SK-N-SH treated with all-trans-retinoic acid at 6 μM for 48 hours (cell line): ENCODE results near the gene SAMD15.

ENCODE experiments used
- ATAC-seq: fragments of 200-7000 bp; cut with Tn5 transposase; 3 replicates; pipeline ENCODE4 v1.9.1; 2020; ENCODE audit warnings: mild to moderate bottlenecking, moderate library complexity
- ARNTL ChIP-seq: fragments of 450-650 bp; formaldehyde crosslinking; IDR thresholded peaks from 2 replicates; pipeline ENCODE4 v1.5.0; 2020; ENCODE audit warnings: low read depth, mild to moderate bottlenecking, moderate library complexity, borderline replicate concordance
- BACH2 ChIP-seq: fragments of 250-450 bp; sonication (Bioruptor Pico); IDR thresholded peaks from 2 replicates; pipeline ENCODE4 v1.9.0; 2021; ENCODE audit warnings: mild to moderate bottlenecking, borderline replicate concordance
- CSDC2 ChIP-seq: fragments of 250-450 bp; sonication (Bioruptor Pico); IDR thresholded peaks from 2 replicates; pipeline ENCODE4 v1.5.0; 2020; ENCODE audit warnings: mild to moderate bottlenecking, moderate library complexity
- ESRRG ChIP-seq: fragments of 250-450 bp; sonication (Bioruptor Pico); IDR thresholded peaks from 2 replicates; pipeline ENCODE4 v1.6.1; 2021; ENCODE audit warnings: mild to moderate bottlenecking
- GLIS3 ChIP-seq: fragments of 250-450 bp; sonication (Bioruptor Pico); IDR thresholded peaks from 2 replicates; pipeline ENCODE4 v1.5.0; 2020; ENCODE audit warnings: mild to moderate bottlenecking, moderate library complexity
- ISL1 ChIP-seq: fragments of 250-450 bp; sonication (Bioruptor Pico); IDR thresholded peaks from 2 replicates; pipeline ENCODE4 v2.1.2; 2022; ENCODE audit warnings: mild to moderate bottlenecking, moderate library complexity
- OSR1 ChIP-seq: fragments of 250-450 bp; sonication (Bioruptor Pico); IDR thresholded peaks from 2 replicates; pipeline ENCODE4 v1.8.0; 2022; ENCODE audit warnings: moderate library complexity, mild to moderate bottlenecking, inconsistent platforms
- PPARA ChIP-seq: fragments of 250-450 bp; sonication (Bioruptor Pico); IDR thresholded peaks from 2 replicates; pipeline ENCODE4 v1.5.0; 2020; ENCODE audit warnings: mild to moderate bottlenecking, borderline replicate concordance
- RARB ChIP-seq: fragments of 250-450 bp; sonication (Bioruptor Pico); IDR thresholded peaks from 2 replicates; pipeline ENCODE4 v1.8.0; 2021; ENCODE audit warnings: mild to moderate bottlenecking, moderate library complexity
- TOX ChIP-seq: fragments of 250-450 bp; sonication (Bioruptor Pico); IDR thresholded peaks from 2 replicates; pipeline ENCODE4 v1.8.0; 2021; ENCODE audit warnings: mild to moderate bottlenecking, moderate library complexity, borderline replicate concordance
- ZC3H10 ChIP-seq: fragments of 250-450 bp; sonication (Bioruptor Pico); IDR thresholded peaks from 2 replicates; pipeline ENCODE4 v1.5.1; 2021; ENCODE audit warnings: mild to moderate bottlenecking, moderate library complexity
- ZFP3 ChIP-seq: fragments of 250-450 bp; sonication (Bioruptor Pico); IDR thresholded peaks from 2 replicates; pipeline ENCODE4 v1.5.0; 2020; ENCODE audit warnings: mild to moderate bottlenecking, moderate library complexity
- ZFP30 ChIP-seq: fragments of 450-650 bp; formaldehyde crosslinking; IDR thresholded peaks from 2 replicates; pipeline ENCODE4 v1.5.0; 2022; ENCODE audit warnings: mild to moderate bottlenecking, moderate library complexity
- ZNF565 ChIP-seq: fragments of 450-650 bp; formaldehyde crosslinking; conservative IDR thresholded peaks from 2 replicates; pipeline ENCODE4 v1.5.0; 2020; ENCODE audit warnings: low read depth, mild to moderate bottlenecking, moderate library complexity
- ZNF70 ChIP-seq: fragments of 450-650 bp; formaldehyde crosslinking; IDR thresholded peaks from 2 replicates; pipeline ENCODE4 v1.5.0; 2020; ENCODE audit warnings: mild to moderate bottlenecking, moderate library complexity
- ZNF8 ChIP-seq: fragments of 450-650 bp; formaldehyde crosslinking; IDR thresholded peaks from 2 replicates; pipeline ENCODE4 v1.5.0; 2020; ENCODE audit warnings: mild to moderate bottlenecking, moderate library complexity
- TF ChIP-seq, protein P1 (sequence below): fragments of 250-450 bp; sonication (Bioruptor Pico); IDR thresholded peaks from 2 replicates; pipeline ENCODE4 v1.8.0; 2021; ENCODE audit warnings: low read depth, mild to moderate bottlenecking, moderate library complexity, borderline replicate concordance
- TF ChIP-seq, protein P2 (sequence below): fragments of 250-450 bp; sonication (Bioruptor Pico); IDR thresholded peaks from 2 replicates; pipeline ENCODE4 v1.8.0; 2020; ENCODE audit warnings: mild to moderate bottlenecking, moderate library complexity, borderline replicate concordance
- TF ChIP-seq, protein P3 (sequence below): fragments of 250-450 bp; sonication (Bioruptor Pico); IDR thresholded peaks from 2 replicates; pipeline ENCODE4 v1.5.1; 2020; ENCODE audit warnings: low read depth, mild to moderate bottlenecking, moderate library complexity
- TF ChIP-seq, protein P4 (sequence below): fragments of 250-450 bp; sonication (Bioruptor Pico); IDR thresholded peaks from 2 replicates; pipeline ENCODE4 v1.5.1; 2021; ENCODE audit warnings: mild to moderate bottlenecking, moderate library complexity

Gene SAMD15

DNA sequence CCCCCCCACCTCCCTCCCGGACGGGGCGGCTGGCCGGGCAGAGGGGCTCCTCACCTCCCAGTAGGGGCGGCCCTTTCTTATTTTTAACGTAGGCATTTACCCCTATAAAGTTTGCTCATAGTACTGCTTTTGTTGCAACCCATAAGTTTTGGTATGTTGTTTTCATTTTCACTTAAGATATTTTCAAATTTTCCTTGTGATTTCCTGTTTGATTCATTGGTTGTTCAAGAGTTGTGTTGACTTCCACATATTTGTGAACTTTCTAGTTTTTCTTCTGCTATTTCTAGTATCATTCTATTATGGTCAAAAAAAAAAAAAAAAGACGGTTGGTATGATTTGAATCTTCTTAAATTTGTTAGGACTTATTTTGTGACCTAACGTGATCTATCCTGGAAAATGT is 39.7 kb downstream of the SAMD15 start:
- ATAC-seq, result no peak
- TF ChIP-seq ZNF8, result no peak
- TF ChIP-seq GLIS3 (CRISPR knock-in tag), result no peak
- TF ChIP-seq, protein P1, sequence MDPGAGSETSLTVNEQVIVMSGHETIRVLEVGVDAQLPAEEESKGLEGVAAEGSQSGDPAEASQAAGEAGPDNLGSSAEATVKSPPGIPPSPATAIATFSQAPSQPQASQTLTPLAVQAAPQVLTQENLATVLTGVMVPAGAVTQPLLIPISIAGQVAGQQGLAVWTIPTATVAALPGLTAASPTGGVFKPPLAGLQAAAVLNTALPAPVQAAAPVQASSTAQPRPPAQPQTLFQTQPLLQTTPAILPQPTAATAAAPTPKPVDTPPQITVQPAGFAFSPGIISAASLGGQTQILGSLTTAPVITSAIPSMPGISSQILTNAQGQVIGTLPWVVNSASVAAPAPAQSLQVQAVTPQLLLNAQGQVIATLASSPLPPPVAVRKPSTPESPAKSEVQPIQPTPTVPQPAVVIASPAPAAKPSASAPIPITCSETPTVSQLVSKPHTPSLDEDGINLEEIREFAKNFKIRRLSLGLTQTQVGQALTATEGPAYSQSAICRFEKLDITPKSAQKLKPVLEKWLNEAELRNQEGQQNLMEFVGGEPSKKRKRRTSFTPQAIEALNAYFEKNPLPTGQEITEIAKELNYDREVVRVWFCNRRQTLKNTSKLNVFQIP (CRISPR knock-in tag), result no peak

DNA sequence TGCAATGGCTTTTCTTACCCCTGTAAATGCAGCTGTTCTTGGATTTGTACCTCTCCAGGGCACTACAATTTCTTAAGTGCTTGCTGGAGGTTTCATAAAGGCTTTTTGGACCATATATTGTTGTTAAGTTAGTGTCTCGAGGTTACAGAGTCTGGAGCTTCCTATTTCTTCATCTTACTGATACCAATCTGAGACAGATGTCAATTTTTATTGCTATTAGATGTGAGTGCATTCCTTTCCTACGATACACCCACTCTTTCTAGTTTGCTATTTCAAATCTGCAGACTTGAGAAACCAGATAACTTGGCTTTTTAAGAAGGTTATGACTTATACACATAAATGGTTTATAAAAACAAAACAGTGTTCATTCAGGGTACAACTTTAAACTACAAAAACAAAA is 44.0 kb downstream of the SAMD15 start:
- no peak for ATAC-seq
- TF ChIP-seq, protein P2, sequence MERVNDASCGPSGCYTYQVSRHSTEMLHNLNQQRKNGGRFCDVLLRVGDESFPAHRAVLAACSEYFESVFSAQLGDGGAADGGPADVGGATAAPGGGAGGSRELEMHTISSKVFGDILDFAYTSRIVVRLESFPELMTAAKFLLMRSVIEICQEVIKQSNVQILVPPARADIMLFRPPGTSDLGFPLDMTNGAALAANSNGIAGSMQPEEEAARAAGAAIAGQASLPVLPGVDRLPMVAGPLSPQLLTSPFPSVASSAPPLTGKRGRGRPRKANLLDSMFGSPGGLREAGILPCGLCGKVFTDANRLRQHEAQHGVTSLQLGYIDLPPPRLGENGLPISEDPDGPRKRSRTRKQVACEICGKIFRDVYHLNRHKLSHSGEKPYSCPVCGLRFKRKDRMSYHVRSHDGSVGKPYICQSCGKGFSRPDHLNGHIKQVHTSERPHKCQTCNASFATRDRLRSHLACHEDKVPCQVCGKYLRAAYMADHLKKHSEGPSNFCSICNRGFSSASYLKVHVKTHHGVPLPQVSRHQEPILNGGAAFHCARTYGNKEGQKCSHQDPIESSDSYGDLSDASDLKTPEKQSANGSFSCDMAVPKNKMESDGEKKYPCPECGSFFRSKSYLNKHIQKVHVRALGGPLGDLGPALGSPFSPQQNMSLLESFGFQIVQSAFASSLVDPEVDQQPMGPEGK, result no peak
- TF ChIP-seq, protein P1 (CRISPR knock-in tag), result no peak
- TF ChIP-seq ZNF8 (no peak), RARB (CRISPR knock-in tag) (no peak), ARNTL (CRISPR knock-in tag) (no peak), ZC3H10 (CRISPR knock-in tag) (no peak), CSDC2 (CRISPR knock-in tag) (no peak), BACH2 (no peak), TOX (no peak), ZNF565 (CRISPR knock-in tag) (no peak), ZNF70 (no peak), ESRRG (no peak), ZFP3 (CRISPR knock-in tag) (no peak), ISL1 (CRISPR knock-in tag) (no peak), PPARA (no peak), OSR1 (no peak), ZFP30 (CRISPR knock-in tag) (no peak)
- TF ChIP-seq, protein P3, sequence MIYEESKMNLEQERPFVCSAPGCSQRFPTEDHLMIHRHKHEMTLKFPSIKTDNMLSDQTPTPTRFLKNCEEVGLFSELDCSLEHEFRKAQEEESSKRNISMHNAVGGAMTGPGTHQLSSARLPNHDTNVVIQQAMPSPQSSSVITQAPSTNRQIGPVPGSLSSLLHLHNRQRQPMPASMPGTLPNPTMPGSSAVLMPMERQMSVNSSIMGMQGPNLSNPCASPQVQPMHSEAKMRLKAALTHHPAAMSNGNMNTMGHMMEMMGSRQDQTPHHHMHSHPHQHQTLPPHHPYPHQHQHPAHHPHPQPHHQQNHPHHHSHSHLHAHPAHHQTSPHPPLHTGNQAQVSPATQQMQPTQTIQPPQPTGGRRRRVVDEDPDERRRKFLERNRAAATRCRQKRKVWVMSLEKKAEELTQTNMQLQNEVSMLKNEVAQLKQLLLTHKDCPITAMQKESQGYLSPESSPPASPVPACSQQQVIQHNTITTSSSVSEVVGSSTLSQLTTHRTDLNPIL (CRISPR knock-in tag), result no peak
- TF ChIP-seq, protein P4, sequence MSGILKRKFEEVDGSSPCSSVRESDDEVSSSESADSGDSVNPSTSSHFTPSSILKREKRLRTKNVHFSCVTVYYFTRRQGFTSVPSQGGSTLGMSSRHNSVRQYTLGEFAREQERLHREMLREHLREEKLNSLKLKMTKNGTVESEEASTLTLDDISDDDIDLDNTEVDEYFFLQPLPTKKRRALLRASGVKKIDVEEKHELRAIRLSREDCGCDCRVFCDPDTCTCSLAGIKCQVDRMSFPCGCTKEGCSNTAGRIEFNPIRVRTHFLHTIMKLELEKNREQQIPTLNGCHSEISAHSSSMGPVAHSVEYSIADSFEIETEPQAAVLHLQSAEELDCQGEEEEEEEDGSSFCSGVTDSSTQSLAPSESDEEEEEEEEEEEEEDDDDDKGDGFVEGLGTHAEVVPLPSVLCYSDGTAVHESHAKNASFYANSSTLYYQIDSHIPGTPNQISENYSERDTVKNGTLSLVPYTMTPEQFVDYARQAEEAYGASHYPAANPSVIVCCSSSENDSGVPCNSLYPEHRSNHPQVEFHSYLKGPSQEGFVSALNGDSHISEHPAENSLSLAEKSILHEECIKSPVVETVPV (CRISPR knock-in tag), result no peak

DNA sequence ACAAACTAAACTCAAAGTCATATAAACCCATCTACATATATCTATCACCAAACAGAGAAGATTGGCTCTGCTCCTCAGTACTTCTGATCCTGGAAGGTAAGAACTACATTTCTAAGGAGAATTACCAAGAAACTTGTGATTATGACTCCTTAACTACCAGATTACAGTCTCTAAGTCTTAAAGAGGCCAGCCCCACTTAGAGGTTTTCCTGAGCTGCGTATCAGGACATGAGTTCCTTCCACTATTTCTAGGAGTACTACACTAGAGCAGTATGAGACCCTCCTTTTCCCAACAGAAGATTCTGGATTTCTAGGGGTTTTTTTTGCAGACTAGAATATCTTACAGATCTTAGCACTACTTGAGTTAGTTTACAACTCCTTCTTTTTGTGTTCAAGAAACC is 46.2 kb downstream of the SAMD15 start, which contains the start of gene NOXRED1:
Gene NOXRED1 (minus strand): TSS at position 101 of the 400 bp plus-strand sequence. CDS start 634 bp downstream, outside the sequence.
- ATAC-seq, result no peak
- TF ChIP-seq ZNF565 (CRISPR knock-in tag) (no peak), ZC3H10 (CRISPR knock-in tag) (no peak), BACH2 (no peak), GLIS3 (CRISPR knock-in tag) (no peak), ISL1 (CRISPR knock-in tag) (no peak)
- TF ChIP-seq, protein P1 (CRISPR knock-in tag), result no peak
- TF ChIP-seq, protein P3 (CRISPR knock-in tag), result no peak
